DMS53 (cell line): ENCODE measurements around the gene OR3A2.
A peak's percentile ranks its signal among the peaks of the same experiment; 100 is the strongest.
"Not testable (repeated sequence)": the region's sequence is repeated elsewhere in the genome, so short reads cannot be mapped to it uniquely, and the experiment has no call there.

Experiments
- DNase-seq: peaks from one replicate; lab custom pipeline; 2025; lab: John Stamatoyannopoulos, UW

Gene OR3A2

GRCh38 chr17:3385869-3386816, at the start of gene OR3A2:
Gene OR3A2 (minus strand): TSS chr17:3386308.
- DNase-seq = no peak

DNA sequence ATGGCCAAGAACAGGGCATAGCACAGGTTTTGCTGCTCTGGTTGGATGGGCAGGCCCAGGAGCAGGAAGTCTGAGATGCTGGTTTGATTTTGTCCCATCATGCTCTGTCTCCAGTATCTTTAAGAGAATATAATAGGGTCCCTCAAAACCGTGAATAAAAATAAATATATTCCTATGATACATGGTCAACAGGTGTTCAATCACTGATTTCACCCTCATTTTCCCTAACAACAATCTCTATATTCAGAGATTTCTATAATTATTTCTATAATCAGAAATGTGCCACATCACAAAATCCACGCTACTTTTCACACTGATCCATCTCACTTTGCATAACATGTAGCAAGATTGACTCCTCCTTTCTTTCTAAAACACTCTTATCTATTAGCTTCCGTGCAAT, 47.6 kb upstream of the OR3A2 start, which contains the start of gene OR1E2:
Gene OR1E2, minus strand, starts transcription at position 101 of the 400 bp plus-strand sequence. Its CDS starts 0 bp downstream, at position 101.
- DNase-seq = no peak

GRCh38 chr17:3433215-3433614, 47.1 kb upstream of the OR3A2 start:
- peak; percentile 17 for DNase-seq

DNA sequence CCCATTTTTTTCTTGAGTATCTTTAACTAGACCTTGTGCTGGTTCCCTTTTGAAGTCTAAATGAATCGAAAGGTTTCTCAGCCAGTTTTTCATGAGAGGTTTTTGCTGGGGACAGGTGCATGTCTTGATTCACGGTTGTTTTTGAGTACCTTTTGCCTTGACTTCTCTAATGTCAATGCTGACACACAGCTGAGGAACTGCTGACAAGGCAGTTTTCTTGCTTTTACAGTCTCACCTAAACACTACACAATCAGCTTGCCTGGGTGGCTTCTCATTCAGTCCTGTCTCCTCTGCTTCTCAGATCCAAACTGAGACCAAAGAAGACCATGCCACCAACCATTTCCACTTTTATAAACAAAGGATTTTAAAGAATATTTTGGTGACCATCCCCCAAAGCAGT, 32.1 kb upstream of the OR3A2 start:
- DNase-seq = no peak

DNA sequence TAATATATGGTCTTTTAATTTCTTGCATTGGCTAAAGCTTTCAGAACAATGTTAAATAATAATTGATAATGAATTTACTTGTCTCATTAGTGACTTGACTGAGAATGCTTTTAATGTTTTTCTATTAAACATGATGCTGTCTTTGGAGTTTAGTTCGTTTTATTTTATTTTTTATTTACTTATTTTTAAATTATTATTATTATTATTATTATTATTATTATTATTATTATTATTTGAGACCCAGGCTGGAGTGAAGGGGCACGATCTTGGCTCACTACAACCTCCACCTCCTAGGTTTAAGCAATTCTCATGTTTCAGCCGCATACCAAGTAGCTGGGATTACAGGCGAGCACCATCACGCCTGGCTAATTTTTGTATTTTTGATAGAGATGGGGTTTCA, 29.5 kb upstream of the OR3A2 start:
- DNase-seq = no peak

DNA sequence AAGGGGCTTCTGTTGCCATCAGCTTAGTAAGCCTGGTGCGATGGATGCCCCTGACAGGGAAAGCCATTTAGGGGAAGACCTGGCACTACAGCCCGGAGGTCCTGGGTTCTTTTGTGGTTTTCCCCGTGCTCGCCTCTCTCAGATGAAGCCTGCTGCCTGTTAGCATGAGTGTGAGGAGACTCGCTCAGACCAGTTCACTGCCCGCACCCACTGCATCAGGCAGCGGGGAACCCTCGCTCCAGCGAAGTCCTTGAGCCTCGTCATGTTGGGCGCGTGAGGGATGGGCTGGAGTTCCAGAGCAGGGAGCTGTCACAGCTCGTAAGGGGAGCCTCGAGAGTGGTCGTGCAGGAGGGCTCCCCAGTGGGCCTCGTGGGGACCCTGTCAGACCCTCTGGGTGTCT, 26.1 kb upstream of the OR3A2 start:
- DNase-seq = not testable (repeated sequence)

DNA sequence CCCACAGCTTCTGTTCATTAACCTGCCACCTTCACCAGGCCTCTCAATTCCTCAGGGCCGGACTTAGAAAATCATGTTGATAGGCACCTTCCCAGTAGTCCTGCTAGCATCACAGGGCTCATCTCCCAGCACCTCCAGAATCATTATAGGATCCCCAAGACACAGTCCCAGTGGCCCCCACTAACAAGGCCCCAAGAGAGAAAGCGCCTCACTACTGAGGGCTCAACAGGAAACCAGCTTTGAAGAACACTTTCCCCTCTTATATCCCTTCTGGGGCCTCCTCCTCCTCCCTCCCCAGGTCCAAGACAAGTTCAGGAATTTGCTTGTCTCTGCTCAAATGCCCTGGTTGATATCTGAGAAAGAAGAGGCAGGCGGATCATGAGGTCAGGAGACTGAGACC, 25.0 kb upstream of the OR3A2 start, which contains the start of gene OR3A3:
Gene OR3A3, plus strand, starts transcription at position 301 of the 400 bp plus-strand sequence.
- no peak for DNase-seq

GRCh38 chr17:3403856-3404255, 17.7 kb upstream of the OR3A2 start:
- DNase-seq = not testable (repeated sequence)

DNA sequence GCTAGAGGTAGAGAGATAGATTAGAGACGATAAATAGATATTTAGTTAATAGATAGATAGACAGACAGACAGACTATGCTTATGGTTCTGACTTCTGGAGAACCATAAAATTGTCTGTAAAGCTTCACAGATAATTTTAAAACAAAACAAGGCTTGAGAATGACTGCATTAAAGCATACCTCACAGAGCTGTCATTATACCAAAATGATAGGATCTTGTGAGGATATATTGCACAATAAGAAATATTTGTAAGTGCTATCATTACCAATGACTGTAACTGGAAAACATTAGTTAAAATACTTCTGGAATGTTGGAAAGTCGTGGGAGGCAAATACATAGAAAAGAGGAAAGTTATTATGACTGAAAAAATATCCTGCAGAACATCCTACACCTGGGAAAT, 15.7 kb upstream of the OR3A2 start:
- DNase-seq = no peak

DNA sequence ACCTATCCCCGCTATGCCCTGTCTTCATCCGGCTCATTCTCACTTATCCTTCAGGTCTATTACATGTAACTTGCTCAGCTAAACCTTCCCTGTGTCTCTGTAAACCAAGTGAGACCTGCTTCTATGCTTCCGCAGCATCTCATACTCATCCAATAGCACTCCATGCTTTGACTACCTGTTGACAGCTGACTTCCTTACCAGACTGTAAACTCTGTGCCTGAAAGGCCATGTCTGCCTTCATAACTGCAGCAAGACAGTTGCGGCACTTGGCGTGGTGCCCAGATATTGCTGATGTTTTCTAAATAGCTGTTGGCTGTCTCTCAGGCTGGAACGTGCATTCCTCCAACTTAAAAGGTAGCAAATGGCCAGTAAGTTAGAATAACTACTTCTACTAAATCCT, 13.9 kb upstream of the OR3A2 start:
- no peak for DNase-seq

DNA sequence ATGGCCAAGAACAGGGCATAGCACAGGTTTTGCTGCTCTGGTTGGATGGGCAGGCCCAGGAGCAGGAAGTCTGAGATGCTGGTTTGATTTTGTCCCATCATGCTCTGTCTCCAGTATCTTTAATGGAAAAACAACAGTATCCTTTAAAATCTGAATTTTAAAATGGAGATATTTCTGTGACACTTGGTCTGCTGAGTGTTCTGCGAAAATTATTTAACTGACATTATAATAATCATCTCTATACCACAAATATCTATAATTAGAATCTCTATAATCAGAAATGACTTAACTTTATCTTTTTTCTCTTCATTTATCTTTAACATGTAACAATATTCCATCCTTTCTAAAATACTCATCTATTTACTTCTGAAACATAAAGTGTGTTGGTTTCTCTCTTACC, 12.2 kb upstream of the OR3A2 start, which contains the start of gene OR1E1:
Gene OR1E1, minus strand, starts transcription at position 101 of the 400 bp plus-strand sequence. Its CDS starts 0 bp downstream, at position 101.
- DNase-seq = no peak

- DNase-seq = not testable (repeated sequence)
Measured at GRCh38 chr17:3397801-3398200, 11.7 kb upstream of the OR3A2 start.

GRCh38 chr17:3389791-3390190, 3.7 kb upstream of the OR3A2 start:
- DNase-seq = no peak

GRCh38 chr17:3381957-3382356, 4.2 kb downstream of the OR3A2 start:
- DNase-seq = no peak

DNA sequence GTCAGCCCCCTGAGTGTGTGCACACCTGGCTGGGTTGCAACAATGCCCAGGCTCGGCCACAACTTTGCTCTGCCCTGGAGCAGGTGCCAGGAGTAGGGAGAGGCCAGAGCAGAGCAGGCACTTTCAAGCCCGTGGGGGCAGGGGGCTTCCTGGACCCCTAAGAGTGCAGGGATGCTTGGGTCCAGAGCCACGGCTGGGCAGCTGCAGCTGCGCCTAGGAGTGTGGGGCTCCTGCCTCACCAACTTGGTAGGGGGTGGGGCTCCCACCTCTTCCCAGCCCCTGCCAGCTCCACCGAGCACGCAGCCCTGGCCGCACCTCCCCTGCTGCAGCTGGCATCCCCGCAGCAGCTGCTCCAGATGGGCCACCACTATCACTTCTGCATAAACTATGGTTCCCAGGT, 7.8 kb downstream of the OR3A2 start:
- DNase-seq = no peak

DNA sequence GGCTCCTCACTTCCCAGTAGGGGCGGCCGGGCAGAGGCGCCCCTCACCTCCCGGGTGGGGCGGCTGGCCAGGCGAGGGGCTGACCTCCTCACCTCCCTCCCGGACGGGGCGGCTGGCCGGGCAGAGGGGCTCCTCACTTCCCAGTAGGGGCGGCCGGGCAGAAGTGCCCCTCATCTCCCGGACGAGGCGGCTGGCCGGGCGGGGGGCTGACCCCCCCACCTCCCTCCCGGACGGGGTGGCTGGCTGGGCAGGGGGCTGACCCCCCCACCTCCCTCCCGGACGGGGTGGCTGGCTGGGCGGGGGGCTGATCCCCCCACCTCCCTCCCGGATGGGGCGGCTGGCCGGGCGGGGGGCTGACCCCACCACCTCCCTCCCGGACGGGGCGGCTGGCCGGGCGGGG, 14.9 kb downstream of the OR3A2 start:
- DNase-seq = not testable (repeated sequence)

DNA sequence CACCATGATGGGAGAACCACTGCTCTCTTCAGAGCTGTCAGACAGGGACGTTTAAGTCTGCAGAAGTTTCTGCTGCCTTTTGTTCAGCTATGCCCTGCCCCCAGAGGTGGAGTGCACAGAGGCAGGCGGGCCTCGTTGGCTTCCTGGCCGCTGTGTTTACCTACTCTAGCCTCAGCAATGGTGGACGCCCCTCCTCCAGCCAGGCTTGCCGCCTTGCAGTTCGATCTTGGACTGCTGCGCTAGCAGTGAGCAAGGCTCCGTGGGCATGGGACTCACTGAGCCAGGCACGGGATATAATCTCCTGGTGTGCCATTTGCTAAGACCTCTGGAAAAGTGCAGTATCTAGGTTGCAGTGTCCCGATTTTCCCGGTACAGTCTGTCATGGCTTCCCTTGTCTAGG, 43.3 kb downstream of the OR3A2 start:
- not testable (repeated sequence) for DNase-seq

DNA sequence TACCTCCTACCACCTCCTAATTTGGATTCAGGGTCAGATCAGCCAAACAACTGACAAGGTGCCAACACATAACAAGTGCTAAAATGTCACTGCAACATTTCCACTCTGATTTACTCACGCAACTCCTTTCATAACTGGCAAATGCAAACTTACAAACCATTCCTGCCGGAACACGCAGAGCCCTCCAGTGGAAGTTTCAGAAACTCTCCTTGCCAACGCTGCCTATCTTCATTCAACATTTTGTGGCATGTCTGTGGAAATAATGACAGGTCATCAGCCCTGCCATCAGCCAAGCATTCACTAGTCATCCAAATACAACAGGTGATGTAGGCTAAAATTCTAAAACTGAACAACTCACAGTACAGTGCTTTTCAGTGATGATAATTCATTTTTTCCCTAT, 50.2 kb downstream of the OR3A2 start:
- no peak for DNase-seq

- DNase-seq = no peak
Measured at GRCh38 chr17:3318336-3318735, 67.8 kb downstream of the OR3A2 start.

- DNase-seq = no peak
Measured at GRCh38 chr17:3316836-3317235, 69.3 kb downstream of the OR3A2 start.

DNA sequence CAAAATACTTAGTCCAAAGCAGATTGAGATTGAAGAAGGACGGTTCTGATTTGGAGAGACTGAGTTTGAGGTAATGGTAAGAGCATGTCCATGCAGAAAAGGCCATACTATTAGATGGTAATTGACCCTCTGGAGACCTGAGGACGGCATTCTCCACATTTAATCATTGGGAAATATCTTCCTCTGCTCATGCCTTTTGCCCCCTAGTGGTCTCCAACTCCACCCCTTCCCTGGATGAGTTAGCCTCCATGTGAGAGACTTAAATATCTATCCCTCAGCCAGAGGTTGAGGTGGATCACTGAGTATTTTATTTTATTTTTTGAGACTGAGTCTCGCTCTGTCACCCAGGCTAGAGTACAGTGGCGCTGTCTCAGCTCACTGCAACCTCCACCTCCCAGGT, 77.5 kb downstream of the OR3A2 start:
- no peak for DNase-seq

DNA sequence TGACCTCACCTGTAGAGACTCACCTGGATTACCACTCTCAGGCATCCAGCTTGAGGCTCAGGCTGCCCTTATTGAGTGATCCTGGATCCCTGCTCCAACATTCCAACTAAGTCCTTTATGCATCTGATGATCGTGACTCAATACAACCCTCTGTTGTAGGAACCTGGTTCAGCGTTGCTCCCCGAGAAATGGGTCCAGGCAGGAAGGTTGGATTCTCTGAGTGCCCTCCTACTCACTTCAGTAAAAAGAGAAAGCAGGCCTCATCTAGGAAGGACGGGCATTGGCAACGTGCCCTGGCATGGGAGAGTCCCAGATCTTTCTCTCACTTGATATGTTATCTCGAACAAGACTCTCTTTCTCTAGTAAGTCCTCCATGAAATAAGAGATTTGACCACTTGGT, 87.8 kb downstream of the OR3A2 start, which contains the start of gene OR3A1:
Gene OR3A1, minus strand, starts transcription at position 101 of the 400 bp plus-strand sequence. CDS start 5,778 bp downstream, outside the sequence.
- no peak for DNase-seq

GRCh38 chr17:3295632-3296031, 90.5 kb downstream of the OR3A2 start:
- no peak for DNase-seq
